Neuronal stem cell (in vitro differentiated cells): ENCODE results near the gene GAD1.
A peak's percentile ranks its signal among the peaks of the same experiment; 100 is the strongest.

Experiments used
- DNase-seq: peaks from one replicate; pipeline ENCODE4 v3.0.0-alpha.2; 2013; ENCODE audit warnings: low spot score
- H2AFZ ChIP-seq: one replicate; pipeline ENCODE4 v1.6.1; 2013; ENCODE audit warnings: mild to moderate bottlenecking, low read length, inconsistent platforms
- H2AK5ac ChIP-seq: 2 replicates; pipeline ENCODE4 v1.6.1; 2013; ENCODE audit warnings: low read depth, mild to moderate bottlenecking, inconsistent platforms, low read length, moderate library complexity, mixed read lengths
- H2BK120ac ChIP-seq: 2 replicates; pipeline ENCODE4 v1.6.1; 2013; ENCODE audit warnings: low read depth, mild to moderate bottlenecking, inconsistent platforms, low read length, moderate library complexity, mixed read lengths
- H2BK12ac ChIP-seq: one replicate; pipeline ENCODE4 v1.6.1; 2013; ENCODE audit warnings: low read length, inconsistent platforms
- H2BK15ac ChIP-seq: 2 replicates; pipeline ENCODE4 v1.6.1; 2013; ENCODE audit warnings: mild to moderate bottlenecking, low read length, inconsistent platforms, mixed read lengths
- H2BK5ac ChIP-seq: one replicate; pipeline ENCODE4 v1.6.1; 2013; ENCODE audit warnings: inconsistent platforms, mild to moderate bottlenecking, low read length, moderate library complexity
- H3K14ac ChIP-seq: one replicate; pipeline ENCODE4 v1.6.1; 2013; ENCODE audit warnings: low read length, inconsistent platforms
- H3K18ac ChIP-seq: 2 replicates; pipeline ENCODE4 v1.6.1; 2013; ENCODE audit warnings: low read length, inconsistent platforms
- H3K23ac ChIP-seq: 2 replicates; pipeline ENCODE4 v1.6.1; 2013; ENCODE audit warnings: low read depth, mild to moderate bottlenecking, mixed read lengths, low read length, inconsistent platforms; ENCODE audit not compliant: poor library complexity
- H3K27ac ChIP-seq: replicated peaks from 3 replicates; pipeline ENCODE4 v1.5.1; 2013; ENCODE audit warnings: low read length, inconsistent platforms
- H3K27me3 ChIP-seq, 3 experiments: 2 replicates each; pipeline ENCODE4 v1.6.1; 2013; ENCODE audit warnings: low read length in 3 of 3, mild to moderate bottlenecking in 2 of 3, inconsistent platforms in 1 of 3, low read depth in 1 of 3, mixed read lengths in 1 of 3, moderate library complexity in 1 of 3; ENCODE audit not compliant: control insufficient read depth in 3 of 3, insufficient read depth in 3 of 3
- H3K36me3 ChIP-seq, 2 donors: replicated peaks in 1 of 2; 2 replicates each; pipeline ENCODE4 v1.6.1; 2013; ENCODE audit warnings: low read length in 2 of 2; ENCODE audit not compliant: control insufficient read depth in 2 of 2, insufficient read depth in 2 of 2
- H3K4ac ChIP-seq: 2 replicates; pipeline ENCODE4 v1.6.1; 2013; ENCODE audit warnings: inconsistent platforms, mild to moderate bottlenecking, low read length, moderate library complexity
- H3K4me1 ChIP-seq, 2 donors: 1 replicate in 1 of 2; 2 replicates in 1 of 2; pipeline ENCODE4 v1.6.1; 2013; ENCODE audit warnings: low read length in 2 of 2, low read depth in 1 of 2; ENCODE audit not compliant: control insufficient read depth in 2 of 2, insufficient read depth in 1 of 2
- H3K4me2 ChIP-seq: one replicate; pipeline ENCODE4 v1.6.1; 2013; ENCODE audit warnings: mild to moderate bottlenecking, low read length, inconsistent platforms; ENCODE audit not compliant: insufficient read depth, poor library complexity, severe bottlenecking
- H3K4me3 ChIP-seq, 2 donors: 2 replicates each; pipeline ENCODE4 v1.5.1; 2013; ENCODE audit warnings: low read length in 2 of 2, mild to moderate bottlenecking in 2 of 2, inconsistent platforms in 1 of 2, moderate library complexity in 1 of 2
- H3K79me1 ChIP-seq: one replicate; pipeline ENCODE4 v1.6.1; 2013; ENCODE audit warnings: low read depth, mild to moderate bottlenecking, inconsistent platforms, low read length, moderate library complexity
- H3K9ac ChIP-seq: one replicate; pipeline ENCODE4 v1.6.1; 2013; ENCODE audit warnings: mild to moderate bottlenecking, low read depth, low read length, inconsistent platforms; ENCODE audit not compliant: poor library complexity
- H3K9me3 ChIP-seq, 2 donors: replicated peaks in 1 of 2; 2 replicates each; pipeline versions ENCODE3 to v1.6.1; 2013; ENCODE audit warnings: low read length in 2 of 2, mild to moderate bottlenecking in 2 of 2, inconsistent platforms in 1 of 2, low read depth in 1 of 2, mixed read lengths in 1 of 2, moderate library complexity in 1 of 2; ENCODE audit not compliant: control insufficient read depth in 2 of 2, insufficient read depth in 1 of 2
- H4K8ac ChIP-seq: one replicate; pipeline ENCODE4 v1.6.1; 2013; ENCODE audit warnings: low read depth, mild to moderate bottlenecking, inconsistent platforms, low read length, moderate library complexity
- H4K91ac ChIP-seq: one replicate; pipeline ENCODE4 v1.6.1; 2013; ENCODE audit warnings: low read length, low read depth, mild to moderate bottlenecking, inconsistent platforms; ENCODE audit not compliant: poor library complexity
- WGBS, 2 donors: extraction: QIAGEN DNeasy Blood & Tissue Kit; methylation state at CpG; one replicate each; pipeline ENCODE4 v1.1.7; 2013; ENCODE audit warnings: missing lambda C conversion rate in 2 of 2, mixed read lengths in 1 of 2; ENCODE audit not compliant: insufficient read length in 2 of 2, insufficient replicate concordance in 1 of 2; ENCODE audit errors: extremely low coverage in 2 of 2; 5-methylcytosine and 5-hydroxymethylcytosine counted together

GAD1 gene

DNA sequence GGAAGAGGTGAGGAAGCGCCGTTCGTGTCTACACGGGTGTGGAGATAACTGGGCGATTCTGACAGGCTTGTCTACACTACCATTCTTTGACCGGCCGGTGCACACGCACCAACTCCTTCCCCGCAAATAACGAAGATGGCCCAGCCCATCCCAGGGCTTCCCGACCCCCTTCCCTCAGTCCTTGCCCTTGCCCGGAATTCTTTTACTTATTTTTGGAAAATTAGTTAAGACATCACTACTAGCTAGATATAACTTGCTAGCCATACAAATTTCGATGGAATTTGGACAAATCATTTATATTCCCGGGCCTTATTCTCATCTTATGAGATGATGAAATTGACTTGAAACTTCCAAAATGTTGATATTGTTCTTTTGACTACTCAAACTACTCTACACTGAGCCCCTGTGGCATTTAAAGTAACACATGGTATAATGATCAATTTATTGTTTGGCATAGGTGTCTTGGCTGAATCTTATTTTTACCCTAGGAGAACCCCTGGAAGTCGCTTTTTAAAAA lies 45.2 kb upstream of the GAD1 start:
- Histone ChIP-seq H4K91ac (no peak overlapping the region), H3K4me1 (no peaks in the 10 kb centered on the region), H3K27me3 (peaks cover 0 to 31% (median 0%) of the 10 kb centered on the region in 3 experiments), H2AK5ac (no peak overlapping the region), H3K27ac (no peak overlapping the region), H3K18ac (peak overlapping the region; percentile 91), H2BK5ac (peak overlapping the region; percentile 93), H3K79me1 (peaks cover 2% of the 10 kb centered on the region), H3K14ac (peak overlapping the region; percentile 98), H3K9me3 (no peaks in the 10 kb centered on the region), H3K4ac (peak overlapping the region; percentile 89), H3K4me3 (peak overlapping the region; percentile 52 to 91), H3K23ac (peak overlapping the region; percentile 76), H2AFZ (peak overlapping the region; percentile 98), H3K4me2 (peak overlapping the region; percentile 73), H3K9ac (peak overlapping the region; percentile 87), H2BK120ac (no peak overlapping the region), H2BK15ac (no peak overlapping the region), H3K36me3 (no peaks in the 10 kb centered on the region), H4K8ac (no peak overlapping the region), H2BK12ac (no peak overlapping the region)
- no CpG with 5 or more reads among the region's 15 CpGs for WGBS, 2 donors
- no peak for DNase-seq

DNA sequence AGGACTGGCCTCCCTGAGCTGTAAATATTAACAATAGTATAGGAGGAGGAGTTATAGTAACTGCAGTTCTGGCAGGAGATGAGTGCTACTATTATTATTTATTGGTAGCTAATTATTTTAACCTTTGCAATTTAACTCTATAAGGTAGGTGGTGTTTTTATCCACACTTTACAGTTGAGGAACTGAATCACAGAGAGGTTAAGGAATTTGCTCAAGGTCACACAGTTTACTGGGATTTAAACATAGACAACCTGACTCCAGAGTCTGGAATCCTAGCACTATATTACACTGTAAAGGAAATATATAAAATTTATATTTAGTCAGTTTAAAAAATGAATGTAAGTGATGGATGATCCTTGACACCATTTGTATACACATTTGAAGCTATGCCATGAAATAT lies 44.4 kb upstream of the GAD1 start:
- H2BK12ac ChIP-seq = no peak overlapping the region
- no peaks in the 10 kb centered on the region for H3K4me1 ChIP-seq

DNA sequence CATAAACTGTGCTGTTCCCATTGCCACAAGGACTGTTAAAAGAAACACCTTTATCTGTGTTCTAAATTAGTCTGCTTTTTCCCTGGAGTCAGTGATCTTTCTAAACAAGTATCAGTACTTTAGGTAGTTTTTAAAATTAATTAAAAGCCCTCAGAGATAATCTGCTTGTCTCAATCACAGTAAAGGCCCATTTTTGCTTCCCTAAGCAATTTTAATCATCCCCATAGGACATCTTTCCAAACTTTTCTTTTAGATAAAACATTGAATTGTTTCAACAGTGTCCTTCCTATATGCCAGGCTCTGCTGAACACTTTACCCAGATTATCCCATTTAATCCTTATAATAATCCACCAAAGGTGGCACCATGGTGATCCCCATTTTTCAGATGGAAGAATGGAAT lies 42.6 kb upstream of the GAD1 start:
- H3K27me3 ChIP-seq = peaks cover 0 to 38% (median 0%) of the 10 kb centered on the region in 3 experiments
- H2BK12ac ChIP-seq = no peak overlapping the region
- H2BK120ac ChIP-seq = no peak overlapping the region
- H2BK15ac ChIP-seq = no peak overlapping the region
- H3K4me3 ChIP-seq = no peak overlapping the region
- no peak overlapping the region for H3K14ac ChIP-seq
- no peak overlapping the region for H3K4me2 ChIP-seq
- no peak overlapping the region for H2AFZ ChIP-seq
- no peak overlapping the region for H3K18ac ChIP-seq
- peaks cover 2% of the 10 kb centered on the region for H3K79me1 ChIP-seq
- no peaks in the 10 kb centered on the region for H3K36me3 ChIP-seq
- H2AK5ac ChIP-seq = no peak overlapping the region
- no peak overlapping the region for H3K27ac ChIP-seq
- H3K23ac ChIP-seq = no peak overlapping the region
- H3K9me3 ChIP-seq = no peaks in the 10 kb centered on the region
- DNase-seq = no peak
- no peak overlapping the region for H3K9ac ChIP-seq
- no peak overlapping the region for H2BK5ac ChIP-seq
- no peak overlapping the region for H4K8ac ChIP-seq
- H4K91ac ChIP-seq = no peak overlapping the region
- no peak overlapping the region for H3K4ac ChIP-seq
- no peaks in the 10 kb centered on the region for H3K4me1 ChIP-seq

More for the DNA sequence above, 44.4 kb upstream of the GAD1 start:
- no peak overlapping the region for H2AFZ ChIP-seq
- H2AK5ac ChIP-seq = no peak overlapping the region
- no peaks in the 10 kb centered on the region for H3K9me3 ChIP-seq
- no peak overlapping the region for H2BK120ac ChIP-seq
- H3K4me3 ChIP-seq = no peak overlapping the region
- H3K27me3 ChIP-seq = peaks cover 0 to 33% (median 0%) of the 10 kb centered on the region in 3 experiments
- no peak overlapping the region for H3K4me2 ChIP-seq
- H3K4ac ChIP-seq = no peak overlapping the region
- no peak overlapping the region for H4K8ac ChIP-seq
- no peak overlapping the region for H3K27ac ChIP-seq
- H3K79me1 ChIP-seq = peaks cover 2% of the 10 kb centered on the region
- H2BK15ac ChIP-seq = no peak overlapping the region
- H3K23ac ChIP-seq = no peak overlapping the region
- no peak overlapping the region for H2BK5ac ChIP-seq
- DNase-seq = no peak
- no peak overlapping the region for H3K14ac ChIP-seq
- H3K36me3 ChIP-seq = no peaks in the 10 kb centered on the region
- no peak overlapping the region for H3K18ac ChIP-seq
- H4K91ac ChIP-seq = no peak overlapping the region
- no peak overlapping the region for H3K9ac ChIP-seq

- no peak overlapping the region for H4K91ac ChIP-seq
- H2BK5ac ChIP-seq = no peak overlapping the region
- no peak for DNase-seq
- H3K4ac ChIP-seq = no peak overlapping the region
- no peak overlapping the region for H3K9ac ChIP-seq
- peaks cover 0 to 1% of the 10 kb centered on the region in 2 donors for H3K9me3 ChIP-seq
- no peaks in the 10 kb centered on the region for H3K36me3 ChIP-seq
- H3K4me3 ChIP-seq = no peak overlapping the region
- no peak overlapping the region for H3K27ac ChIP-seq
- H2AFZ ChIP-seq = no peak overlapping the region
- WGBS, 2 donors = no CpG with 5 or more reads among the region's 2 CpGs
- peaks cover 0 to 24% (median 0%) of the 10 kb centered on the region in 3 experiments for H3K27me3 ChIP-seq
- no peak overlapping the region for H2AK5ac ChIP-seq
- H4K8ac ChIP-seq = no peak overlapping the region
- no peak overlapping the region for H2BK120ac ChIP-seq
- no peak overlapping the region for H2BK12ac ChIP-seq
- no peak overlapping the region for H3K4me2 ChIP-seq
- no peak overlapping the region for H2BK15ac ChIP-seq
- H3K79me1 ChIP-seq = no peaks in the 10 kb centered on the region
- H3K4me1 ChIP-seq = no peaks in the 10 kb centered on the region
- H3K14ac ChIP-seq = no peak overlapping the region
- H3K18ac ChIP-seq = no peak overlapping the region
- no peak overlapping the region for H3K23ac ChIP-seq
Measured at GRCh38 chr2:170778900-170779299, 37.8 kb upstream of the GAD1 start.
